Esophagus muscularis mucosa (tissue), 4 donors: Measurements from ENCODE around the gene DDAH1. TPM values are rescaled to one million over a fixed set of nuclear protein-coding genes. Genes with fewer than 3 reads are reported as not detected.

ENCODE experiments used
- DNase-seq: peaks from one replicate; pipeline ENCODE4 v3.0.0-alpha.2; 2017; ENCODE audit errors: extremely low spot score
- H3K27ac ChIP-seq, 4 donors: fragments of 200-600 bp; sonication (generic); replicated peaks in 1 of 4; 1 replicate in 3 of 4; 2 replicates in 1 of 4; pipeline ENCODE4 v1.5.1; 2016 to 2019; ENCODE audit warnings: mild to moderate bottlenecking in 1 of 4
- H3K27me3 ChIP-seq, 4 donors: fragments of 200-600 bp; sonication (generic); one replicate each; pipeline versions ENCODE4 v1.5.1 to v1.6.0; 2016 to 2019
- H3K36me3 ChIP-seq, 4 donors: fragments of 200-600 bp; sonication (generic); one replicate each; pipeline ENCODE4 v1.5.1; 2016 to 2019
- H3K4me1 ChIP-seq, 4 donors: fragments of 200-600 bp; sonication (generic); one replicate each; pipeline ENCODE4 v1.5.1; 2016 to 2019
- H3K4me3 ChIP-seq, 4 donors: fragments of 200-600 bp; sonication (generic); 1 replicate in 2 of 4; 2 replicates in 2 of 4; pipeline ENCODE4 v1.5.1; 2016 to 2019; ENCODE audit warnings: mild to moderate bottlenecking in 4 of 4, moderate library complexity in 1 of 4
- H3K9me3 ChIP-seq, 4 donors: fragments of 200-600 bp; sonication (generic); 1 replicate in 3 of 4; 2 replicates in 1 of 4; pipeline ENCODE4 v1.5.1; 2016 to 2019
- EP300 ChIP-seq: sonication (generic); formaldehyde crosslinking; IDR thresholded peaks from one replicate; pipeline ENCODE4 v1.6.1; 2017; ENCODE audit warnings: antibody characterized with exemption
- POLR2A ChIP-seq: fragments of 450-650 bp; IDR thresholded peaks from one replicate; pipeline ENCODE4 v1.6.1; 2017; ENCODE audit warnings: antibody characterized with exemption, moderate library complexity, mild to moderate bottlenecking, low read depth
- POLR2AphosphoS5 ChIP-seq, 2 donors: sonication (generic); formaldehyde crosslinking; IDR thresholded peaks; one replicate each; pipeline ENCODE4 v1.6.1; 2017; ENCODE audit warnings: antibody characterized with exemption in 2 of 2
- WGBS: methylation state at CpG from one replicate; pipeline ENCODE4 v1.1.5; 2018; 5-methylcytosine and 5-hydroxymethylcytosine counted together
- intact Hi-C: fragments of 100-400 bp; cut with DNase I; formaldehyde crosslinking; loops from one replicate; pipeline ENCODE4 v1.15.1; 2023
- total RNA-seq, 4 donors: library from RNA; depleted of rRNA; stranded (reverse); fragments of >200 nt; gene quantifications; one replicate each; pipeline versions ENCODE4 v1.1.0 to v1.2.1, GENCODE V29; 2016
- TF ChIP-seq, protein P1 (sequence below), 3 experiments: fragments of 200-600 bp in 2 of 3; fragments of 450-650 bp in 1 of 3; sonication (generic) in 2 of 3; IDR thresholded peaks; one replicate each; pipeline ENCODE4 v1.5.1; 2017 to 2019; ENCODE audit warnings: antibody characterized with exemption in 3 of 3, mild to moderate bottlenecking in 2 of 3, moderate library complexity in 1 of 3

DDAH1 gene
- total RNA-seq, 4 donors from 2014 or later = 27.0 to 75.3 (median 38.0) TPM

DNA sequence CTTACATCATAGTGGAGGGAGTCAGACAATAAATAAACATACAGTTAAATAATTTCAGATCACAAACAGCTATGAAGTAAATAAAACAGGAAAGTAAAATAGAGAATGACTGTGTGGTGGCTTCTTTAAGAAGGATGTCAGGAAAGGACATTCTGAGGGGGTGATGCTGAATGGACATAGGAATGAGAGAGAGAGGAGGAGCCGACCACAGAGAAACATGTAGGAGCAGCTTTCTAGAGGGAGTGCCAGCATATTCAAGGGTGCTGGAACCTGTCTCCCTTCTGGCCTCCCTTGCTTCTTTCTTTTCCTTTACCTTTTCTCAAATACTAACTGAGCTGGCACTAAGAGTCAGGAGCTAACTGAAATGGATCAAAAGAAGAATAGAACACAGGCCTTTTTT is 168.0 kb downstream of the DDAH1 start:
- DNase-seq = no peak
- intact Hi-C loops = no loop called here
- Histone ChIP-seq H3K27ac (peak overlapping the region; percentile 66 to 72 (median 69)), H3K4me1 (peaks cover 14 to 24% (median 22%) of the 10 kb centered on the region in 4 donors), H3K9me3 (no peaks in the 10 kb centered on the region), H3K27me3 (no peaks in the 10 kb centered on the region), H3K36me3 (no peaks in the 10 kb centered on the region), H3K4me3 (no peak overlapping the region)
- WGBS = 35% methylated on average over 1 of the region's 1 CpG
- TF ChIP-seq POLR2AphosphoS5 (IDR thresholded peaks at IDR 0.05) (no peak), EP300 (no peak), POLR2A (no peak)
- TF ChIP-seq, protein P1, sequence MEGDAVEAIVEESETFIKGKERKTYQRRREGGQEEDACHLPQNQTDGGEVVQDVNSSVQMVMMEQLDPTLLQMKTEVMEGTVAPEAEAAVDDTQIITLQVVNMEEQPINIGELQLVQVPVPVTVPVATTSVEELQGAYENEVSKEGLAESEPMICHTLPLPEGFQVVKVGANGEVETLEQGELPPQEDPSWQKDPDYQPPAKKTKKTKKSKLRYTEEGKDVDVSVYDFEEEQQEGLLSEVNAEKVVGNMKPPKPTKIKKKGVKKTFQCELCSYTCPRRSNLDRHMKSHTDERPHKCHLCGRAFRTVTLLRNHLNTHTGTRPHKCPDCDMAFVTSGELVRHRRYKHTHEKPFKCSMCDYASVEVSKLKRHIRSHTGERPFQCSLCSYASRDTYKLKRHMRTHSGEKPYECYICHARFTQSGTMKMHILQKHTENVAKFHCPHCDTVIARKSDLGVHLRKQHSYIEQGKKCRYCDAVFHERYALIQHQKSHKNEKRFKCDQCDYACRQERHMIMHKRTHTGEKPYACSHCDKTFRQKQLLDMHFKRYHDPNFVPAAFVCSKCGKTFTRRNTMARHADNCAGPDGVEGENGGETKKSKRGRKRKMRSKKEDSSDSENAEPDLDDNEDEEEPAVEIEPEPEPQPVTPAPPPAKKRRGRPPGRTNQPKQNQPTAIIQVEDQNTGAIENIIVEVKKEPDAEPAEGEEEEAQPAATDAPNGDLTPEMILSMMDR (IDR thresholded peaks at IDR 0.05) = no peak

DNA sequence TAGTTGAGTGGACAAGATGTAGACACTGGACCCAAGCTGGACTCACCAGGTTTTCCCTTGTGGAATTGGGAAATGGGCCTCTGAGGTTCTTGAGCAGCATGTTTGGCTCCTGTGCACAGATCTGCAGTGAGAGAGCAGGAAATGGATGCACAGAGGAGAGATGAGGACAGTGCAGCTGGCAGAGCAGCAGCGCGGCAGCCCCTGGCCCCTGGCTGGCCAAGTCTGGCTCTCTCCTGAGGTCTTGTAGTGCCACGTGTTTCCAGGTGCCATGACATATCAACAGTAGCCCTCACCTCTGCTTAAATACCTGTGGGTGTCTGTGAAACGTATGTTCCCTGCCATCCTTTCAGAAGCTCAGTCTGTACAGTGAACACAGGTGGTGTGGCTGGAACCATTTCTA is 169.3 kb downstream of the DDAH1 start:
- no peak overlapping the region for H3K4me3 ChIP-seq
- no peaks in the 10 kb centered on the region for H3K27me3 ChIP-seq
- TF ChIP-seq POLR2A (no peak), EP300 (no peak), POLR2AphosphoS5 (IDR thresholded peaks at IDR 0.05) (no peak)
- TF ChIP-seq, protein P1 (IDR thresholded peaks at IDR 0.05) = no peak
- H3K4me1 ChIP-seq = peaks cover 14 to 24% (median 22%) of the 10 kb centered on the region in 4 donors
- 86% methylated on average over 1 of the region's 4 CpGs for WGBS
- DNase-seq = no peak
- intact Hi-C loops = no loop called here
- H3K27ac ChIP-seq = no peak overlapping the region
- H3K36me3 ChIP-seq = no peaks in the 10 kb centered on the region
- no peaks in the 10 kb centered on the region for H3K9me3 ChIP-seq

DNA sequence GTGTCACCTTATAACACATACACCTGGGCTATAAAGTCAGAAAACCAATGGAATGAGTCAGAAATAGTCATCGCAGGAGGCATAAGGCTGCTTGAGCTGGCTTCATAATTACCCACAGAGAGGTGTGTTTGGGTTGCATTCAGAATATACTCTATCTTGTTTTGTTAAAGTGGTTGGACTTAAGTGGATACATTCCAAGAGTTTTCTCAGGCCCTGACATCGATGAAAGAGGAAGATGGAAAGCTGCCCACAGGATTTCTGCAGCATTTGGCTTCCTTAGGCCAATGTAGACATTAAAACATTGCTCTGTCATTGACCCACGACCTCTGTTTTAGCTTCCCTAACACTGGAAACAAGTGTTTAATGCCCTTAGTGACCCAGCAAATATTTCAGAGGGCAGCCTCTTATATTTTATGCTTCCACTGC is 169.9 kb downstream of the DDAH1 start:
- no peak overlapping the region for H3K27ac ChIP-seq
- H3K27me3 ChIP-seq = no peaks in the 10 kb centered on the region
- no peaks in the 10 kb centered on the region for H3K36me3 ChIP-seq
- H3K4me1 ChIP-seq = peaks cover 14 to 24% (median 22%) of the 10 kb centered on the region in 4 donors
- no peak overlapping the region for H3K4me3 ChIP-seq
- intact Hi-C loops = no loop called here
- TF ChIP-seq POLR2AphosphoS5 (IDR thresholded peaks at IDR 0.05) (no peak), POLR2A (no peak), EP300 (no peak)
- TF ChIP-seq, protein P1 (IDR thresholded peaks at IDR 0.05) = no peak
- DNase-seq = no peak
- no peaks in the 10 kb centered on the region for H3K9me3 ChIP-seq
- 41% methylated on average over 3 of the region's 3 CpGs for WGBS

DNA sequence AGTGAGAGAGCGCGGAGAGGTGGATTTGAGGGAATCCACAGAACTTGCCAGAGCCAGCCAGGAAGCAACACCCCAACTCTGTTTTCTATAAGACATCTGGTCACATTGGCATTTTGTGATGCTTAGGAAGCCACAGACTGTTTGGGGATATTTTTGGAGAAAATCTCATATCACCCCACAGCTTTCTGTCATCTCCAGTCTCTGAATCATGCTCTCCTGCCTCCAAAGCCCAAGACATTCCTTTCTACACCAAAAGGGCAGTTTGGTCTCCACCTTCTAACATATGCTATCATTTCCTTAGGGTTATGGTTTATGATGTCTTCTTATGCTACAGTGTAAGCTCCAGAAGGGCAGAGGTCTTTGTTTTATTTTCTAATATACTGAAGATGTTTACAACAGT is 174.1 kb downstream of the DDAH1 start:
- no peaks in the 10 kb centered on the region for H3K9me3 ChIP-seq
- H3K27ac ChIP-seq = no peak overlapping the region
- H3K27me3 ChIP-seq = no peaks in the 10 kb centered on the region
- DNase-seq = no peak
- H3K4me3 ChIP-seq = no peak overlapping the region
- TF ChIP-seq EP300 (no peak), POLR2AphosphoS5 (IDR thresholded peaks at IDR 0.05) (no peak), POLR2A (no peak)
- TF ChIP-seq, protein P1 (IDR thresholded peaks at IDR 0.05) = no peak
- no peaks in the 10 kb centered on the region for H3K36me3 ChIP-seq
- 93% methylated on average over 2 of the region's 2 CpGs for WGBS
- peaks cover 0 to 4% (median 0%) of the 10 kb centered on the region in 4 donors for H3K4me1 ChIP-seq
- intact Hi-C loops = no loop called here

DNA sequence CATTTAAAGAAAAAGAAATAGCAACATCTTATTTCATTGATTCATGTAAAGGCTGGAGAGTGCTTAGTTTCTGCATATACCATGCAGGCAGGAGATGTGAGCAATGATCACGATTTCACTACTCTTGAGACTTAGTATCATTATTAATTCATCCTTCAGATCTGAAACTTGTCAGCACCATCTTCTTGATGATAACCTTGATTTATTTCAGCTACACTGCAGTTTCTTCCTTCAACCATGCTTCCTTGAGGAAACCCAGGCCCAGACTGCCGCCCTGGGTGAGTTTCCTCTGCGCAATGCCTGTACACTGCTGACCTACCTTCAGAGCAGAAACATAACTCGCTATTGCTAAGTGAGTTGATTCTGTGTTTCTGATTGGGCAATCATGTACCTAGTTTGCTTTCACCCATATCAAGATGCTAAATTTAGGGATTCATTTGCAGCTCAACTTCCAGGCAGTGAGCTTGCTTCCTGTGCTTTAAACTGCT is 175.1 kb downstream of the DDAH1 start:
- no peaks in the 10 kb centered on the region for H3K27me3 ChIP-seq

More for the DNA sequence above, 175.1 kb downstream of the DDAH1 start:
- no peaks in the 10 kb centered on the region for H3K36me3 ChIP-seq
- no peak for DNase-seq
- intact Hi-C loops = no loop called here
- 93% methylated on average over 4 of the region's 4 CpGs for WGBS
- H3K4me1 ChIP-seq = no peaks in the 10 kb centered on the region
- H3K9me3 ChIP-seq = no peaks in the 10 kb centered on the region
- TF ChIP-seq POLR2AphosphoS5 (IDR thresholded peaks at IDR 0.05) (no peak), POLR2A (no peak), EP300 (no peak)
- TF ChIP-seq, protein P1 (IDR thresholded peaks at IDR 0.05) = no peak
- H3K27ac ChIP-seq = no peak overlapping the region
- no peak overlapping the region for H3K4me3 ChIP-seq
